Measurements from ENCODE around the gene LMBR1.

GRCh38 chr7:156640257-156640948, 252.6 kb downstream of the LMBR1 start, which contains the start of gene RNF32:
- TF ChIP-seq ZNF263 (CRISPR knock-in tag; IDR thresholded peaks at IDR 0.05) (no peak), ETS1 (CRISPR knock-in tag; IDR thresholded peaks at IDR 0.05) (no peak), FOXM1 (CRISPR knock-in tag; IDR thresholded peaks at IDR 0.05) (no peak), POGZ (CRISPR knock-in tag; IDR thresholded peaks at IDR 0.05) (no peak)

Data from HepG2 (cell line).